Measurements from ENCODE around the gene THSD7A.

The THSD7A gene

GRCh38 chr7:11831736-11832495, at the start of gene THSD7A:
Gene THSD7A (minus strand): TSS chr7:11832198. CDS start chr7:11831946, 252 bp downstream.
- no peaks in the 10 kb centered on the region for H3K36me3 ChIP-seq
- no peak for TF ChIP-seq CTCF (IDR thresholded peaks at IDR 0.05)
- H3K9me3 ChIP-seq, result no peaks in the 10 kb centered on the region
- peaks cover 53% of the 10 kb centered on the region for H3K27me3 ChIP-seq
- no peak within 1 kb of the TSS for H3K27ac ChIP-seq
- H3K4me1 ChIP-seq (ENCODE audit: control insufficient read depth in 1 of 2, insufficient read depth in 1 of 2, low read depth in 1 of 2, low read length in 1 of 2), result peaks cover 11 to 13% of the 10 kb centered on the region in 2 experiments
- peak within 1 kb of the TSS; percentile 33 to 47 for H3K4me3 ChIP-seq (ENCODE audit: low read depth in 1 of 2, low read length in 1 of 2)

- no peak for TF ChIP-seq CTCF (IDR thresholded peaks at IDR 0.05)
- Histone ChIP-seq H3K4me1 (ENCODE audit: control insufficient read depth in 1 of 2, insufficient read depth in 1 of 2, low read depth in 1 of 2, low read length in 1 of 2) (no peaks in the 10 kb centered on the region), H3K36me3 (no peaks in the 10 kb centered on the region), H3K27ac (no peak overlapping the region), H3K27me3 (no peaks in the 10 kb centered on the region), H3K9me3 (no peaks in the 10 kb centered on the region), H3K4me3 (ENCODE audit: low read depth in 1 of 2, low read length in 1 of 2) (no peak overlapping the region)
Observed at GRCh38 chr7:11881680-11882079, 49.7 kb upstream of the THSD7A start.

- Histone ChIP-seq H3K27me3 (no peaks in the 10 kb centered on the region), H3K4me1 (ENCODE audit: control insufficient read depth in 1 of 2, insufficient read depth in 1 of 2, low read depth in 1 of 2, low read length in 1 of 2) (no peaks in the 10 kb centered on the region), H3K36me3 (no peaks in the 10 kb centered on the region), H3K9me3 (no peaks in the 10 kb centered on the region), H3K4me3 (ENCODE audit: low read depth in 1 of 2, low read length in 1 of 2) (no peak overlapping the region), H3K27ac (no peak overlapping the region)
- no peak for TF ChIP-seq CTCF (IDR thresholded peaks at IDR 0.05)
Observed at GRCh38 chr7:11875635-11876034, 43.6 kb upstream of the THSD7A start.

DNA sequence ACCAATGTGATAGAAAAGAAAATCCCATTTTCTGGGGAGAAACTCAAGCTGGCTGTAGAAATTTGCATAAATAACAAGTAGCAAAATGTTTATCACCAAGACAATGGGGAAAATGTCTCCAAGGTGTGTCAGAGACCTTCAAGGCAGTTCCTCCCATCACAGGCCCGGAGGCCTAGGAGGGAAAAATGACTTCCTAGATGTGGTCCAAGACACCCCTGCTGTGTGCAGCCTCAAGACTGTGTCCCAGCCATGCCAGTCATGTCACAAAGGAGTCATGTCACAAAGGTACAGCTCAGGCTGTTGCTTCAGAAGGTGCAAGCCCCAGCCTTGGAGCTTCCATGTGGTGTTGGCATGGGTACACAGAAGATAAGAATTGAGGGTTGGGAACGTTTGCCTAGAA, 33.7 kb upstream of the THSD7A start:
- Histone ChIP-seq H3K9me3 (no peaks in the 10 kb centered on the region), H3K27ac (no peak overlapping the region), H3K4me3 (ENCODE audit: low read depth in 1 of 2, low read length in 1 of 2) (no peak overlapping the region), H3K27me3 (no peaks in the 10 kb centered on the region), H3K4me1 (ENCODE audit: control insufficient read depth in 1 of 2, insufficient read depth in 1 of 2, low read depth in 1 of 2, low read length in 1 of 2) (no peaks in the 10 kb centered on the region), H3K36me3 (no peaks in the 10 kb centered on the region)
- no peak for TF ChIP-seq CTCF (IDR thresholded peaks at IDR 0.05)

- no peak for TF ChIP-seq CTCF (IDR thresholded peaks at IDR 0.05)
- Histone ChIP-seq H3K36me3 (no peaks in the 10 kb centered on the region), H3K4me3 (ENCODE audit: low read depth in 1 of 2, low read length in 1 of 2) (no peak overlapping the region), H3K27ac (no peak overlapping the region), H3K27me3 (no peaks in the 10 kb centered on the region), H3K4me1 (ENCODE audit: control insufficient read depth in 1 of 2, insufficient read depth in 1 of 2, low read depth in 1 of 2, low read length in 1 of 2) (no peaks in the 10 kb centered on the region), H3K9me3 (no peaks in the 10 kb centered on the region)
Observed at GRCh38 chr7:11858622-11859302, 26.8 kb upstream of the THSD7A start.

All from neutrophil (primary cell).